Loucy (cell line): ENCODE results near the gene QRFPR.

ENCODE experiments used
- H2AFZ ChIP-seq: fragments of 200-600 bp; sonication (generic); 2 replicates; pipeline ENCODE4 v1.6.0; 2016; ENCODE audit warnings: antibody characterized with exemption, mild to moderate bottlenecking, low read length, moderate library complexity
- H3F3A ChIP-seq: fragments of 200-600 bp; 2 replicates; pipeline ENCODE4 v1.6.0; 2016; ENCODE audit warnings: antibody characterized with exemption, low read depth, mild to moderate bottlenecking
- H3K27me3 ChIP-seq: fragments of 200-600 bp; sonication (generic); 2 replicates; pipeline ENCODE4 v1.6.1; 2014; ENCODE audit warnings: low read length, mild to moderate bottlenecking; ENCODE audit not compliant: insufficient read depth, poor library complexity, severe bottlenecking
- H3K36me3 ChIP-seq: fragments of 200-600 bp; sonication (generic); 2 replicates; pipeline ENCODE4 v1.6.1; 2016; ENCODE audit warnings: low read length; ENCODE audit not compliant: insufficient read depth
- H3K4me1 ChIP-seq: fragments of 200-600 bp; sonication (generic); 2 replicates; pipeline ENCODE4 v1.5.1; 2014; ENCODE audit warnings: low read length, mild to moderate bottlenecking; ENCODE audit not compliant: insufficient read depth, poor library complexity, severe bottlenecking
- H3K4me2 ChIP-seq: fragments of 200-600 bp; sonication (generic); 2 replicates; pipeline ENCODE4 v1.6.0; 2014; ENCODE audit warnings: antibody characterized with exemption, low read length, low read depth, mild to moderate bottlenecking; ENCODE audit not compliant: poor library complexity, severe bottlenecking
- H3K4me3 ChIP-seq: fragments of 200-600 bp; sonication (generic); 2 replicates; pipeline ENCODE4 v1.5.1; 2014; ENCODE audit warnings: low read length, mild to moderate bottlenecking, mixed read lengths; ENCODE audit not compliant: poor library complexity, severe bottlenecking
- H3K79me2 ChIP-seq: fragments of 200-600 bp; sonication (generic); 2 replicates; pipeline ENCODE4 v1.6.1; 2014; ENCODE audit warnings: low read length; ENCODE audit not compliant: insufficient read depth
- H3K9ac ChIP-seq: fragments of 200-600 bp; sonication (generic); 2 replicates; pipeline ENCODE4 v1.6.0; 2014; ENCODE audit warnings: mild to moderate bottlenecking, low read depth, low read length, moderate library complexity; ENCODE audit not compliant: poor library complexity, severe bottlenecking
- H3K9me2 ChIP-seq: fragments of 200-600 bp; sonication (generic); replicated peaks from 2 replicates; pipeline ENCODE4 v1.6.1; 2016; ENCODE audit warnings: low read depth, low read length, mixed read lengths
- H3K9me3 ChIP-seq: fragments of 200-600 bp; sonication (generic); 2 replicates; pipeline ENCODE4 v1.6.1; 2014; ENCODE audit warnings: mild to moderate bottlenecking, antibody characterized with exemption, low read length, low read depth; ENCODE audit not compliant: insufficient read depth
- H4K20me1 ChIP-seq: fragments of 200-600 bp; sonication (generic); 2 replicates; pipeline ENCODE4 v1.6.0; 2014; ENCODE audit warnings: antibody characterized with exemption, low read length, mild to moderate bottlenecking; ENCODE audit not compliant: insufficient read depth, poor library complexity, severe bottlenecking
- EZH2phosphoT487 ChIP-seq: fragments of 200-600 bp; IDR thresholded peaks from 2 replicates; pipeline ENCODE4 v1.6.1; 2018; ENCODE audit warnings: antibody characterized with exemption, mild to moderate bottlenecking, moderate library complexity, borderline replicate concordance
- TF ChIP-seq, protein P1 (sequence below): fragments of 200-600 bp; sonication (generic); conservative IDR thresholded peaks from 2 replicates; pipeline ENCODE4 v1.5.1; 2014; ENCODE audit warnings: mild to moderate bottlenecking, antibody characterized with exemption, low read length

QRFPR gene

DNA sequence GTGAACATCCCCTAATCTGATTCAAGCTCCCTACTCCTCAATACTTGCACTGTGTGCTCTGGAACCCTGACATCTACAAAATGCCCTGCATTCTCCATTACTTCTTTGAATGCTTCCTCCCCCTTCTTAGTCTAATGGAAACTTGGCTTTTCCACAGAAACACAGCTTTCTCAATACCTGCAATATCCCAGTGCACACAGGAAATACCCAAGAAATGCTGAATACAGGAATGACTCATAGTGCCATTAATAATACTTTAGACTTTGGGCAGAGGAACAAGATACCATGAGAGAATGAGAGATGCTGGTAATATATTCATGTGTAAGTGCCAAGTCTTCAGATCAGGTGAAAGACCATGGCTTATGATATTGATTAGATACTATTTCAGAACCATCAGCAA is 5.6 kb downstream of the QRFPR start:
- H3F3A ChIP-seq, result no peaks in the 10 kb centered on the region
- H2AFZ ChIP-seq, result no peak overlapping the region
- H3K79me2 ChIP-seq, result no peaks in the 10 kb centered on the region
- no peaks in the 10 kb centered on the region for H3K9me2 ChIP-seq
- no peaks in the 10 kb centered on the region for H3K36me3 ChIP-seq
- TF ChIP-seq, protein P1, sequence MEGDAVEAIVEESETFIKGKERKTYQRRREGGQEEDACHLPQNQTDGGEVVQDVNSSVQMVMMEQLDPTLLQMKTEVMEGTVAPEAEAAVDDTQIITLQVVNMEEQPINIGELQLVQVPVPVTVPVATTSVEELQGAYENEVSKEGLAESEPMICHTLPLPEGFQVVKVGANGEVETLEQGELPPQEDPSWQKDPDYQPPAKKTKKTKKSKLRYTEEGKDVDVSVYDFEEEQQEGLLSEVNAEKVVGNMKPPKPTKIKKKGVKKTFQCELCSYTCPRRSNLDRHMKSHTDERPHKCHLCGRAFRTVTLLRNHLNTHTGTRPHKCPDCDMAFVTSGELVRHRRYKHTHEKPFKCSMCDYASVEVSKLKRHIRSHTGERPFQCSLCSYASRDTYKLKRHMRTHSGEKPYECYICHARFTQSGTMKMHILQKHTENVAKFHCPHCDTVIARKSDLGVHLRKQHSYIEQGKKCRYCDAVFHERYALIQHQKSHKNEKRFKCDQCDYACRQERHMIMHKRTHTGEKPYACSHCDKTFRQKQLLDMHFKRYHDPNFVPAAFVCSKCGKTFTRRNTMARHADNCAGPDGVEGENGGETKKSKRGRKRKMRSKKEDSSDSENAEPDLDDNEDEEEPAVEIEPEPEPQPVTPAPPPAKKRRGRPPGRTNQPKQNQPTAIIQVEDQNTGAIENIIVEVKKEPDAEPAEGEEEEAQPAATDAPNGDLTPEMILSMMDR, result no peak
- TF ChIP-seq EZH2phosphoT487, result no peak
- H3K4me1 ChIP-seq, result no peaks in the 10 kb centered on the region
- H3K4me2 ChIP-seq, result no peak overlapping the region
- no peak overlapping the region for H3K4me3 ChIP-seq
- no peaks in the 10 kb centered on the region for H3K27me3 ChIP-seq
- no peak overlapping the region for H3K9ac ChIP-seq
- H3K9me3 ChIP-seq, result no peaks in the 10 kb centered on the region
- no peaks in the 10 kb centered on the region for H4K20me1 ChIP-seq

DNA sequence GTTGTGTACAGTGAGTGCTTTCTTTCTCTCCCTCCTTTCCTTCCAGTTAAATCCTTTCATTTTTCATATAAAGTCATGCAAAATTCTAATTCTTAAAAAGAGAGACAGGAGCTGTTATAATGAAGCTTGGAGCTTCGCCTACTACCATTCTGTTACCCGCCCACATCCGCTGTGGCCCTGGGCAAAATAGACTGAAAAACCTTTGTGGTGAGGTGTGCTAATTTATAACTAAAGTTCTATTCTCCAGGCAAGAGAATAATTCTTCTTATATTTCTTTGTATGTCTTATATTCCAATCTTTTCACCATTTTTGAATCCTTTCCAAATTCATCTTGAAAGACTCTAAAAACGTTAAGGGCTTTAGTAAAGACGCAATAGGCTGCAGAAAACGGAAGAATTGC is 7.0 kb downstream of the QRFPR start:
- TF ChIP-seq, protein P1, result no peak
- TF ChIP-seq EZH2phosphoT487, result no peak
- H3K9me3 ChIP-seq, result no peaks in the 10 kb centered on the region
- no peaks in the 10 kb centered on the region for H3K4me1 ChIP-seq
- no peak overlapping the region for H3K9ac ChIP-seq
- no peak overlapping the region for H3K4me3 ChIP-seq
- H4K20me1 ChIP-seq, result no peaks in the 10 kb centered on the region
- H3K36me3 ChIP-seq, result no peaks in the 10 kb centered on the region
- no peaks in the 10 kb centered on the region for H3F3A ChIP-seq
- no peak overlapping the region for H3K4me2 ChIP-seq
- H3K27me3 ChIP-seq, result no peaks in the 10 kb centered on the region
- H3K79me2 ChIP-seq, result no peaks in the 10 kb centered on the region
- H3K9me2 ChIP-seq, result no peaks in the 10 kb centered on the region
- H2AFZ ChIP-seq, result no peak overlapping the region

DNA sequence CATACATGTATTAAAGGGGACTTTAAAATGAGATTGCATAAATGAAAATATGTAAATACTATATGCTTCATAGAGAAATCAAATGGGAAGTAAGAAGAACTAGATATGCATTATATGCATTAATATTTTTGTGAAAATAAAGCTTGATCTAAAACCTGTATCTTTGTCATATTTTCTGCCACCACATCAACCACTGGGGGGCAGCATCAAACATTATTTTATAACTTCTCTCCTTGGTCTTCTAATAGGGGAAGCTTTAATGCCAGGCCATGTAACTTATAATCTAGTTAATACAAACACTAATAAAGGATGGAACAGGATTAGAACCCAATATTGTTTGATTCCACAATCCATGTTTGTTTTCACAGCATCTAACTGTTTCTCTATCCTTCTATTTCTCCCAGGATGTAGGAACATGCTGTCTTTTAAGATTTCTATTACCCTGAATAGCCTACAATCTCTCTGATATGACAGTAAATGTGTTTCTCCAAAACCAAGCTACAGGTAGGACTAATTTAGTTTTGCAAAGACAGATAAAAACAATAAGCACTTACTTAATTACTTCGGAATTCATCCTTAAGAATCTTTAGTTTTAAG is 10.0 kb downstream of the QRFPR start:
- Histone ChIP-seq H3K4me3 (no peak overlapping the region), H3K9ac (no peak overlapping the region), H3K9me3 (no peaks in the 10 kb centered on the region), H4K20me1 (no peaks in the 10 kb centered on the region), H2AFZ (no peak overlapping the region), H3K36me3 (no peaks in the 10 kb centered on the region), H3K4me2 (no peak overlapping the region), H3K9me2 (no peaks in the 10 kb centered on the region), H3K4me1 (no peaks in the 10 kb centered on the region), H3K79me2 (no peaks in the 10 kb centered on the region), H3K27me3 (no peaks in the 10 kb centered on the region), H3F3A (no peaks in the 10 kb centered on the region)
- TF ChIP-seq, protein P1, result peak; percentile 76
- no peak for TF ChIP-seq EZH2phosphoT487
